Liver (tissue), 3 donors: ENCODE data around the gene GLI2.

ENCODE experiments used
- ATF3 ChIP-seq: IDR thresholded peaks from 2 replicates; pipeline ENCODE4 v1.6.1; 2016; ENCODE audit warnings: antibody characterized with exemption
- CTCF ChIP-seq: fragments of 150-350 bp; IDR thresholded peaks from 2 replicates; pipeline ENCODE4 v1.5.1; 2017; ENCODE audit warnings: improper control_type of control experiment, low read depth, low read length; ENCODE audit not compliant: missing input control
- EGR1 ChIP-seq, 2 donors: IDR thresholded peaks; 2 replicates each; pipeline ENCODE4 v1.6.1; 2016 to 2018; ENCODE audit warnings: antibody characterized with exemption in 2 of 2, low read depth in 2 of 2
- GABPA ChIP-seq, 2 donors: IDR thresholded peaks in 1 of 2; conservative IDR thresholded peaks in 1 of 2; 2 replicates each; pipeline ENCODE4 v1.6.1; 2016; ENCODE audit warnings: antibody characterized with exemption in 2 of 2, mild to moderate bottlenecking in 1 of 2, moderate library complexity in 1 of 2
- MAX ChIP-seq: IDR thresholded peaks from 2 replicates; pipeline ENCODE4 v1.6.1; 2016; ENCODE audit warnings: antibody characterized with exemption
- RAD21 ChIP-seq, 2 donors: IDR thresholded peaks; 2 replicates each; pipeline ENCODE4 v1.6.1; 2016; ENCODE audit warnings: antibody characterized with exemption in 2 of 2, mild to moderate bottlenecking in 2 of 2
- TAF1 ChIP-seq: conservative IDR thresholded peaks from 2 replicates; pipeline ENCODE4 v1.6.1; 2016; ENCODE audit warnings: antibody characterized with exemption, mild to moderate bottlenecking
- donor health status: healthy.
- donor health status: healthy.

- TF ChIP-seq CTCF, result no peak
- no peak for TF ChIP-seq EGR1 (IDR thresholded peaks at IDR 0.05; ENCODE audit: low read depth in 2 of 2)
- no peak for TF ChIP-seq RAD21 (IDR thresholded peaks at IDR 0.05)
- no peak for TF ChIP-seq TAF1
- no peak for TF ChIP-seq GABPA (IDR thresholded peaks at IDR 0.05 in 1 of 2, conservative IDR thresholded peaks at IDR 0.05 in 1 of 2)
- no peak for TF ChIP-seq MAX
- no peak for TF ChIP-seq ATF3
Observed at GRCh38 chr2:120708944-120709607, 26.6 kb upstream of the GLI2 start.
